Measurements from ENCODE around the gene VWC2L.

DNA sequence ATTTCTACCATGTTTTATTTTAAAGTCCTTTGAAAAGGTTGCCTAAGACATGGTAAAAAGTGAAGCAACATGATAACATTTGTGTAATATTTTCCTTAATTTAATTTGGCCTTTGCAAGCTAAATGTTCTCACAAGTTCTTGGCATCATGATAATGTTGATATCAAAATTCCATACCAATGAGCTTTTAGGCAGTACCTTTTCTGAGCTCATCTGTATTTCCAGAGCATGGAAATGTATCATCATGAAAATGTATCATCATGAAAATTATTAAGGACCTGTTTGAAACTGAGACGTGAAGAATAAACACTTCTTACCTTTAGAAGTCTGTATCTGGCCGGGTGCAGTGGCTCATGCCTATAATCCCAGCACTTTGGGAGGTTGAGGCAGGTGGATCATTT, 73.8 kb downstream of the VWC2L start:
- no peak for TF ChIP-seq CTCF (conservative IDR thresholded peaks at IDR 0.05)
- no peak for TF ChIP-seq EZH2 (IDR thresholded peaks at IDR 0.05; ENCODE audit: low read depth)
